H1 (cell line): ENCODE results near the gene XIRP1. TPM values are rescaled to one million over a fixed set of nuclear protein-coding genes. Genes with fewer than 3 reads are reported as not detected.

ENCODE experiments used
- PHF8 ChIP-seq: fragments of 200-600 bp; sonication (generic); conservative IDR thresholded peaks from 2 replicates; pipeline ENCODE4 v1.7.1; 2012; ENCODE audit warnings: low read depth, mild to moderate bottlenecking, inconsistent platforms, low read length, moderate library complexity
- SIRT6 ChIP-seq: IDR thresholded peaks from one replicate; pipeline ENCODE4 v1.7.1; 2012; ENCODE audit warnings: low read length, inconsistent platforms
- SUZ12 ChIP-seq: fragments of 200-600 bp; sonication (generic); IDR thresholded peaks from 2 replicates; pipeline ENCODE4 v1.6.1; 2012; ENCODE audit warnings: mild to moderate bottlenecking, inconsistent platforms, low read length, moderate library complexity, mixed read lengths
- polyA plus RNA-seq, 7 experiments: library from polyadenylated mRNA; depleted of rRNA in 3 of 7; stranded (reverse) in 5 of 7; unstranded in 2 of 7; fragments of >200 nt in 5 of 7; fragments of 200-250 nt in 2 of 7; gene quantifications; 1 replicate in 5 of 7; 2 replicates in 1 of 7; 4 replicates in 1 of 7; pipeline versions ENCODE4 v1.2.1 to v1.2.3, GENCODE V29; 2011 to 2013; ENCODE audit warnings: missing spikeins in 2 of 7, mixed read lengths in 2 of 7
- total RNA-seq: library from RNA; stranded (reverse); fragmentation: NEBNext Ultra II Directional; extraction: Animal tissue kit (Norgen Biotek cat#: 25700); gene quantifications from 2 replicates; pipeline ENCODE4 v1.2.1, GENCODE V29; 2021

The XIRP1 gene
- total and polyA plus RNA-seq, 2 of the 8 experiments (the other 6 are each of a cell fraction or from before 2014, with no cell fraction given): not detected

DNA sequence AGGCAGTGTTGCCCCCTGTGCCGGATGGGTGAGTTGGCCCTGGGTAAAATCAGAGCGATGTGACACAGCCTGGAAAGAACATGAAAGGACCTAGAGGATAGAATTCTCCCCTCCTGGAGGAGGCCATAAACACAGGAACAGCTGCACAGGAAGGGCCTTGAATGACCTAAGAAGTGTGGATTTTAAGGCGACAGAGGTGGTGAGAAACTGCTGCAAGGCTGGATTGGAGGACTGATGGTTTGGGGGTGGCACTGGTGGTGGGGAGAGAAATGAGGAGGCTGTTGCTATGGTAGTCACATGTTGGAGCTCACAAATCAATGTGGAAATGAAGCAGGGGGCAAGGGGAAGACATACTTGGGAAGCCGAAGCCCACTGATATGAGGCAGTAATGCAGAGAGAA is 13.8 kb downstream of the XIRP1 start (continued):
- TF ChIP-seq SUZ12 (no peak), PHF8 (no peak), SIRT6 (no peak)
